D721Med (cell line): ENCODE results near the gene DUSP2.

Source experiments
- DNase-seq: peaks from one replicate; pipeline ENCODE4 v3.0.0; 2011; ENCODE audit warnings: low spot score; ENCODE audit not compliant: insufficient read length
- FAIRE-seq: peaks from 2 replicates; lab custom pipeline; 2011; peaks lifted over from hg19 to GRCh38; lab: Jason Lieb, UNC
- CTCF ChIP-seq: IDR thresholded peaks from 2 replicates; pipeline ENCODE4 v1.5.1; 2012; ENCODE audit warnings: mild to moderate bottlenecking, control low read depth; ENCODE audit not compliant: insufficient read depth; ENCODE audit errors: missing control alignments

The DUSP2 gene

DNA sequence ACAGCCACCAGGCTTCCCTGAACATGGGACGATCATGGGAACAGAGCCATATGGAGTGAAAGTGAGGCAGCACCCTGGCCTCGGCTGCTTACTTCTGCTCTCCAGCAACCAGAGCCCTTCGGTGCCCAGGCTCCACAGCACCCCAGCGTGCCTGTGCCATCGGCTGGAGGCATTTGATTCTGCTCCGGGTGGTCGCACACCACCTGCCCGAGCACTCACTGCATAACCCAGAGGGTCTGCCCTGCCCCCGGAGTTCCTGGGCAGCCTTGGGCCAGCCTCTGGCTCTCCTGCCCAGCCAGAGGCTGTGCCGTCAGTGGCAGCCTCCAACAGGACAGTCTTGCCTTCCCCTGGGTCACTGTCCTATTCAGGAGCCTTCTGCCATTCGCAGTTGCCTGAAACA, 10.8 kb downstream of the DUSP2 start:
- FAIRE-seq (no peak), DNase-seq (no peak)
- no peak for TF ChIP-seq CTCF

- no peak for DNase-seq
- no peak for FAIRE-seq
- TF ChIP-seq CTCF, result no peak
Observed at GRCh38 chr2:96131813-96132745, 13.2 kb downstream of the DUSP2 start.

GRCh38 chr2:96131152-96131812, 14.0 kb downstream of the DUSP2 start:
- no peak for TF ChIP-seq CTCF
- DNase-seq (no peak), FAIRE-seq (no peak)

DNA sequence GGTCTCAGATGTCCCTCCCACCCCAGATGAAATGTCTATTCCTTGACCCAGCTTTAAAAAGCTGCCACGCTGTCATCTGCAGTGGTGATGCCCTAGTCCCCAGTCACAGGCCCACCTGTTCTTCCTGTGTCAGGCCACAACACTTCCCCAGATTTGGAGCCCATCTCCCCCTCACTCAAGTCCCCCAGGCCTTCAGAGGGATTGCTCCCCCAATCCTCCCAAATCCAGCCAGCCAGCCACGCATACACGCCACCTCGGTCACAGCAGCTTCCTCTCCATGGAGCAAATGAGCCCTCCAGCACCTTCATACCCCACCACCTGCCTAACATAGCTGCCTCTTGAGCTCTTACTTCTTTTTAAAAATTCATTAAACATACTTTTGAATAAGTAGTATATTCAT, 14.8 kb downstream of the DUSP2 start:
- TF ChIP-seq CTCF, result no peak
- FAIRE-seq, result no peak

GRCh38 chr2:96129528-96130120, 15.6 kb downstream of the DUSP2 start:
- no peak for TF ChIP-seq CTCF
- FAIRE-seq (no peak), DNase-seq (no peak)

More for the DNA sequence above, 14.8 kb downstream of the DUSP2 start:
- no peak for DNase-seq

DNA sequence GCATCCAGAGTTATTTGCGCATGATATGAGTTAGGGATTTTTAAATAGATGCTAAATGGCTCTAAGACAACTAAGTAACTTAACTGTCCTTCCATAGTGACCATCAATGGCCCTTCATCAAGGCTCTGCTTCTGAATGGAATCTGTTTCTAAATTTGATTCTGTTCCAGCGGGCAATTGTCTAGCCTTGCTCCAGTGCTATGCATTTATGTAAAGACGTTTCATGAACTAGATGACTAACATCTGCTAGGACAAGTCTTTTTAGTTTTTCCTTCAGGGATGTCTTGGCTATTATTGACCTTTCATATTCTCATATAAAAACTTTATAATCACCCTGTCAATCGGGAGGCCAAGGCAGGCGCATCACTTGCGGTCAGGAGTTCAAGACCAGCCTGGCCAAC, 16.8 kb downstream of the DUSP2 start:
- DNase-seq, result no peak
- FAIRE-seq, result no peak
- no peak for TF ChIP-seq CTCF
